ENCODE data around the gene ANGPTL8.

ANGPTL8 gene

DNA sequence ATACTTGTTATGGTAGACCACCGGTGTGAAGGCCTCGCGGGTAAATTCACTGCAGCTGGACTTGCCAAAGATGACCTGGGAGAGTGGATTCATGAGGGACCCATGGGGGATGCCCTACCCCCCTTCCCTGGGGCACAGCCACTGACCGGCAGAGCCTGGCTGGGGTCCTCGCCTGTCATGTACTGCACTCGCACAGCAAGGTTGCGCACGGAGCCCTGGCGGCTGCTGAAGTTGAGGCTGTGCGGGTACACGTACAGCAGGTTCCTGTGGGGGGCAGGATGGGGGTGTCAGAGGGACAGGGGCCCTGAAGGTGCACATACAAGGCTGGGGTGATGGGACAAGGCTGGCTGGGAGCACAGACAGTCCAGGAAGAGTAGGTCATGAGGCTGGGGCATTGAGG is 1.4 kb upstream of the ANGPTL8 start:
- no peak overlapping the region for H3K4me2 ChIP-seq (ENCODE audit: low read length)

DNA sequence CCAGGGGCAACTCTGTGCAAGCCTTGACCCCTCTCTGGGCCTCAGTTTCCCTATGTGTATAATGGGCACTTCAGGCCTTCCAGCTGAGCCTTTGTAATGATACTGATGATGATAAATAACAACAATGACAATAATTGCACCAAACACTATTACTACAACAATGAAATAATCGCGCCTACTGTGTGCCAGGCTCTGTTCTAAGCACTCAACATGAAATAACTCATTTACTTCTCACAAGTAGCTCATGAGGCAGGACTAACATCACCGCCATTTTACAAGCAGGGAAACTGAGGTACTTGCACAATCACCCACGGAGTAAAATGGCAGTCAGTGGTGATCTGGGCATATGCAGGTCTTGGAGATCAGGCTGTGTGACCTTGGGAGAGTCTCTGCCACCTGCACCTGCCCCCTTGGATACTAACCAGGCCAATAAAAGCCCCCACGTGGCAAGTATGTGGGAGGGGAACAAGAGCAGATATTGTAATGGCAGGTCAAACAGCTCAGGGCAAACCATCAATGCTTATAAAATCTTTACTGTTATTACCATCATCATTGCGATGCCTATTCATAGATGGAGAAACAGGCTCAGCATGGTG is 540 bp upstream of the ANGPTL8 start:
- Histone ChIP-seq H3K4me1 (ENCODE audit: low read length) (no peaks in the 10 kb centered on the region), H4K20me1 (ENCODE audit: insufficient read depth, low read length) (no peaks in the 10 kb centered on the region), H3K27me3 (ENCODE audit: low read depth, low read length) (no peaks in the 10 kb centered on the region), H2AFZ (ENCODE audit: low read depth, low read length) (no peak overlapping the region), H3K9me3 (ENCODE audit: insufficient read depth, low read length) (no peaks in the 10 kb centered on the region), H3K4me2 (ENCODE audit: low read length) (no peak overlapping the region), H3K4me3 (ENCODE audit: low read length) (no peak overlapping the region), H3K79me2 (ENCODE audit: low read length) (no peaks in the 10 kb centered on the region), H3K27ac (ENCODE audit: low read length) (no peak overlapping the region), H3K36me3 (replicated peaks; ENCODE audit: low read depth, low read length) (peaks cover 6% of the 10 kb centered on the region), H3K9ac (ENCODE audit: low read length) (no peak overlapping the region)
- TF ChIP-seq, protein P1, sequence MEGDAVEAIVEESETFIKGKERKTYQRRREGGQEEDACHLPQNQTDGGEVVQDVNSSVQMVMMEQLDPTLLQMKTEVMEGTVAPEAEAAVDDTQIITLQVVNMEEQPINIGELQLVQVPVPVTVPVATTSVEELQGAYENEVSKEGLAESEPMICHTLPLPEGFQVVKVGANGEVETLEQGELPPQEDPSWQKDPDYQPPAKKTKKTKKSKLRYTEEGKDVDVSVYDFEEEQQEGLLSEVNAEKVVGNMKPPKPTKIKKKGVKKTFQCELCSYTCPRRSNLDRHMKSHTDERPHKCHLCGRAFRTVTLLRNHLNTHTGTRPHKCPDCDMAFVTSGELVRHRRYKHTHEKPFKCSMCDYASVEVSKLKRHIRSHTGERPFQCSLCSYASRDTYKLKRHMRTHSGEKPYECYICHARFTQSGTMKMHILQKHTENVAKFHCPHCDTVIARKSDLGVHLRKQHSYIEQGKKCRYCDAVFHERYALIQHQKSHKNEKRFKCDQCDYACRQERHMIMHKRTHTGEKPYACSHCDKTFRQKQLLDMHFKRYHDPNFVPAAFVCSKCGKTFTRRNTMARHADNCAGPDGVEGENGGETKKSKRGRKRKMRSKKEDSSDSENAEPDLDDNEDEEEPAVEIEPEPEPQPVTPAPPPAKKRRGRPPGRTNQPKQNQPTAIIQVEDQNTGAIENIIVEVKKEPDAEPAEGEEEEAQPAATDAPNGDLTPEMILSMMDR (IDR thresholded peaks at IDR 0.05; ENCODE audit: low read depth, low read length): no peak
- no peak for TF ChIP-seq EZH2phosphoT487 (IDR thresholded peaks at IDR 0.05; ENCODE audit: low read depth)

More for the DNA sequence above, 1.4 kb upstream of the ANGPTL8 start:
- TF ChIP-seq, protein P1 (IDR thresholded peaks at IDR 0.05; ENCODE audit: low read depth, low read length): no peak
- no peak for TF ChIP-seq EZH2phosphoT487 (IDR thresholded peaks at IDR 0.05; ENCODE audit: low read depth)
- no peak overlapping the region for H3K9ac ChIP-seq (ENCODE audit: low read length)
- H3K36me3 ChIP-seq (replicated peaks; ENCODE audit: low read depth, low read length): peaks cover 6% of the 10 kb centered on the region
- H4K20me1 ChIP-seq (ENCODE audit: insufficient read depth, low read length): no peaks in the 10 kb centered on the region
- H3K9me3 ChIP-seq (ENCODE audit: insufficient read depth, low read length): no peaks in the 10 kb centered on the region
- H3K4me1 ChIP-seq (ENCODE audit: low read length): no peaks in the 10 kb centered on the region
- H3K27ac ChIP-seq (ENCODE audit: low read length): no peak overlapping the region
- H2AFZ ChIP-seq (ENCODE audit: low read depth, low read length): no peak overlapping the region
- no peaks in the 10 kb centered on the region for H3K79me2 ChIP-seq (ENCODE audit: low read length)
- no peaks in the 10 kb centered on the region for H3K27me3 ChIP-seq (ENCODE audit: low read depth, low read length)
- no peak overlapping the region for H3K4me3 ChIP-seq (ENCODE audit: low read length)

DNA sequence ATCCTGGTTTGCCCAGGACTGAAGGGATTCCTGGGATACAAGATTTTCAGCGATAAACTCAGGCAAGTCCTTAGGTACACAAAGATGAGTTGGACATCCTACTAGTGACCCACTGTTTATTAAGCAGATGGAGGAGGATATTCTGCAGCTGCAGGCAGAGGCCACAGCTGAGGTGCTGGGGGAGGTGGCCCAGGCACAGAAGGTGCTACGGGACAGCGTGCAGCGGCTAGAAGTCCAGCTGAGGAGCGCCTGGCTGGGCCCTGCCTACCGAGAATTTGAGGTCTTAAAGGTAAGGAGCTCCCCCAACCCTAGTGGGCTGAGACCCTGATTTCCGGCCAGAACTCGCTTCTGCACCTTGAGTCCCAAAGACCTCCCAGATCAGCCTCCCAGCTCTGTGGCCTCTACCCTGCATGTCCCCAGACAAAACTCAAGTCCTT is 607 bp downstream of the ANGPTL8 start:
- TF ChIP-seq, protein P1 (IDR thresholded peaks at IDR 0.05; ENCODE audit: low read depth, low read length): no peak
- TF ChIP-seq EZH2phosphoT487 (IDR thresholded peaks at IDR 0.05; ENCODE audit: low read depth): no peak
- no peak overlapping the region for H3K9ac ChIP-seq (ENCODE audit: low read length)
- H3K27ac ChIP-seq (ENCODE audit: low read length): no peak overlapping the region
- H4K20me1 ChIP-seq (ENCODE audit: insufficient read depth, low read length): no peaks in the 10 kb centered on the region
- H3K4me2 ChIP-seq (ENCODE audit: low read length): no peak overlapping the region
- H3K4me1 ChIP-seq (ENCODE audit: low read length): no peaks in the 10 kb centered on the region
- no peak overlapping the region for H2AFZ ChIP-seq (ENCODE audit: low read depth, low read length)
- no peak overlapping the region for H3K4me3 ChIP-seq (ENCODE audit: low read length)
- H3K27me3 ChIP-seq (ENCODE audit: low read depth, low read length): no peaks in the 10 kb centered on the region
- H3K79me2 ChIP-seq (ENCODE audit: low read length): no peaks in the 10 kb centered on the region
- H3K9me3 ChIP-seq (ENCODE audit: insufficient read depth, low read length): no peaks in the 10 kb centered on the region
- peaks cover 3% of the 10 kb centered on the region for H3K36me3 ChIP-seq (replicated peaks; ENCODE audit: low read depth, low read length)

DNA sequence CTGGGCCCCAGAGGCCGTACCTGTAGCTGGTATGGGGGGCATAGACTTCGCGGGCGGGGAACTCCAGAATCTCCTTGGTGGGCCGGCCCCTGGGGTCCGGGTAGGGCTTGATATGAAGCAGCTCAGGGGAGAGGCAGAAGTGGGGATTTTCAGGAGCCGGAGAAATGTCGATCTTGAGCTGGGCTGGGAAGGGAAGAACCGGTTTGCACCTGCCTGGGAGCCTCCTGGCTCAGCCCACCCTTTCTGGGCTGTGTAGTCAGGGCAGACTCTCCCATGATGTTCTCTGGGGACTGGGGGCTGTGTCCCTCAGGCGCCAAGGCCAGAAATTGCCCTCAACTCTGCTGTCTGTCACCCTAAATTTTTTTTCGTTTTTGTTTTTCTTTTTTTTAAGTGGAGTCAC is 2.6 kb downstream of the ANGPTL8 start:
- Histone ChIP-seq H3K4me1 (ENCODE audit: low read length) (no peaks in the 10 kb centered on the region), H3K27me3 (ENCODE audit: low read depth, low read length) (no peaks in the 10 kb centered on the region), H3K9me3 (ENCODE audit: insufficient read depth, low read length) (no peaks in the 10 kb centered on the region), H3K4me2 (ENCODE audit: low read length) (no peak overlapping the region), H2AFZ (ENCODE audit: low read depth, low read length) (no peak overlapping the region), H3K27ac (ENCODE audit: low read length) (no peak overlapping the region), H3K4me3 (ENCODE audit: low read length) (no peak overlapping the region), H3K9ac (ENCODE audit: low read length) (no peak overlapping the region), H3K36me3 (replicated peaks; ENCODE audit: low read depth, low read length) (peaks cover 3% of the 10 kb centered on the region), H3K79me2 (ENCODE audit: low read length) (no peaks in the 10 kb centered on the region), H4K20me1 (ENCODE audit: insufficient read depth, low read length) (no peaks in the 10 kb centered on the region)
- no peak for TF ChIP-seq EZH2phosphoT487 (IDR thresholded peaks at IDR 0.05; ENCODE audit: low read depth)
- TF ChIP-seq, protein P1 (IDR thresholded peaks at IDR 0.05; ENCODE audit: low read depth, low read length): no peak
